Dendritic cell treated with granulocyte-macrophage colony-stimulating factor and Interleukin-4, amounts not matched to agents 40 ng/mL and 50 ng/mL, for 4 days (primary cell): ENCODE results near the gene TAGAP.
A peak's percentile ranks its signal among the peaks of the same experiment; 100 is the strongest.

Experiments used
- H3K27ac Mint-ChIP-seq: one replicate; pipeline ENCODE4 v1.8.0; 2022; ENCODE audit warnings: mild to moderate bottlenecking, mixed read lengths
- H3K27me3 Mint-ChIP-seq: one replicate; pipeline ENCODE4 v1.8.0; 2022; ENCODE audit warnings: mild to moderate bottlenecking, mixed read lengths
- H3K36me3 Mint-ChIP-seq: one replicate; pipeline ENCODE4 v1.8.0; 2022; ENCODE audit warnings: low read depth, mixed read lengths
- H3K4me1 Mint-ChIP-seq: one replicate; pipeline ENCODE4 v1.8.0; 2022; ENCODE audit warnings: low read depth, mixed read lengths
- H3K4me3 Mint-ChIP-seq: one replicate; pipeline ENCODE4 v1.8.0; 2022; ENCODE audit warnings: mild to moderate bottlenecking, moderate library complexity, mixed read lengths
- H3K9me3 Mint-ChIP-seq: one replicate; pipeline ENCODE4 v1.8.0; 2022; ENCODE audit warnings: mixed read lengths
- intact Hi-C: fragments of 100-400 bp; cut with micrococcal nuclease; formaldehyde crosslinking; loops from one replicate; pipeline ENCODE4 v1.15.0; 2022

The TAGAP gene

DNA sequence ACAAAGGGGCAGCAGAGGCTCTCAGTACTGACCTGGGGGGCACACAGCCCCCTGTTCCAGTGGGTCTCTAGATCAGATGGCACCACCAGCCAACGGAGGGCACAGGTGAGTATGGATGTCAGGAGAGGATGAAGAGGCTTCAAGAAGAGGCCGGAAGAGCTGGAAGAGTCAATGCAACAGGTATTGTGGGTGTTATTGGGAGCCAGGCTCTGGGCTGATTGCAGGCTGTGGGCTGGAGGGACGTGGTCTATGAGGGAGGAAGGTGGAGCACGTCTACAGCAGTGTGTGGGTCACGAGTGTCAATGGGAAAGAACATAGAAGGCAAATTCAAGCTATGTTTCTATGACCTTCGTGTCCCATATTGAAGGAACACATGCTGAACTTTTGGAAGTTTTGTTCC, 18.8 kb upstream of the TAGAP start:
- Mint-ChIP-seq H3K27ac (peak overlapping the region; percentile 71), H3K36me3 (peaks cover 5% of the 10 kb centered on the region), H3K27me3 (peaks cover 4% of the 10 kb centered on the region), H3K9me3 (no peaks in the 10 kb centered on the region), H3K4me3 (peak overlapping the region; percentile 45), H3K4me1 (peaks cover 58% of the 10 kb centered on the region)
- intact Hi-C loops: loop anchor here (2.0 kb wide), 1 partner anchor 19 kb away; the partner anchor contains the start of gene TAGAP

DNA sequence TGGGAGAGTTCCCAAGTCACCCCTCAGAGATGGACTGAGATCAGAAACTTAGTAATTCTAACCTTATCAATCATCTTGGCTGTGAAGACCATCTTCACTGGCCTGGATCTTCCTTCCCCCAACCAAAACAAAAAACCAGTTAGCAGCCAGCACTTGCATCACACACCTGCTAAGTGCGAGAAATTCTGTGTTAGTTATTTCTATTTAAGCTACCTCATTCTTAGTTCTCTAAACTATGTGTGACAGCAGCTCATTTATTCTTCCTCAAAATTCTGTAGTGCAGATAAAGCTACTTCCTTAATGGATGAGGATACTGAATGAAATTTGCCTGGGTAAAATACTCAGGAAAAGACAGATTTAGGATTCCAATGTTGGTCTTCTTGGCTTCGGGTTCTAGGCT, 18.2 kb upstream of the TAGAP start:
- Mint-ChIP-seq H3K27me3 (peaks cover 4% of the 10 kb centered on the region), H3K36me3 (peaks cover 5% of the 10 kb centered on the region), H3K27ac (peak overlapping the region; percentile 71), H3K9me3 (no peaks in the 10 kb centered on the region), H3K4me1 (peaks cover 58% of the 10 kb centered on the region), H3K4me3 (no peak overlapping the region)
- intact Hi-C loops: loop anchor here (2.0 kb wide), 1 partner anchor 18 kb away; the partner anchor contains the start of gene TAGAP

DNA sequence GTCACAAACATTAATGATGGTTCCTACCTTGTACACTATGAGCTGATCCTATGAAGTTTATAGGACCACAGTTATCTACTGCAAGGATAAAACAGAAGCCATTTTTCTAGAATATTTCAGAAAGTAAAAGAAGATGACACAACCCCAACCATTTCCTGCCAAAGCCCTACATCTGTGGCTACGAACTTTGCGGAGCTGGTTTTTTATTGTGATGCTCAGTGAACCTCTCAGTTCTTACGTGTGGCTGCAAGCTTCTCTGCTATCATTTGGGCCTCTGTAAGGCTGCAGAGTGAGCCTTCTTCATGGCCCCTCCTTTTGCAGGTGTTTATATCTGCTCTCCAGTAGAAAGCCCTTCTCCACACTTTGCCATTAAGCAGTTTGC, 17.8 kb upstream of the TAGAP start:
- Mint-ChIP-seq H3K27me3 (peaks cover 4% of the 10 kb centered on the region), H3K4me1 (peaks cover 62% of the 10 kb centered on the region), H3K9me3 (no peaks in the 10 kb centered on the region), H3K27ac (peak overlapping the region; percentile 71), H3K36me3 (peaks cover 5% of the 10 kb centered on the region), H3K4me3 (no peak overlapping the region)
- intact Hi-C loops: loop anchor here (2.0 kb wide), 1 partner anchor 18 kb away; the partner anchor contains the start of gene TAGAP

DNA sequence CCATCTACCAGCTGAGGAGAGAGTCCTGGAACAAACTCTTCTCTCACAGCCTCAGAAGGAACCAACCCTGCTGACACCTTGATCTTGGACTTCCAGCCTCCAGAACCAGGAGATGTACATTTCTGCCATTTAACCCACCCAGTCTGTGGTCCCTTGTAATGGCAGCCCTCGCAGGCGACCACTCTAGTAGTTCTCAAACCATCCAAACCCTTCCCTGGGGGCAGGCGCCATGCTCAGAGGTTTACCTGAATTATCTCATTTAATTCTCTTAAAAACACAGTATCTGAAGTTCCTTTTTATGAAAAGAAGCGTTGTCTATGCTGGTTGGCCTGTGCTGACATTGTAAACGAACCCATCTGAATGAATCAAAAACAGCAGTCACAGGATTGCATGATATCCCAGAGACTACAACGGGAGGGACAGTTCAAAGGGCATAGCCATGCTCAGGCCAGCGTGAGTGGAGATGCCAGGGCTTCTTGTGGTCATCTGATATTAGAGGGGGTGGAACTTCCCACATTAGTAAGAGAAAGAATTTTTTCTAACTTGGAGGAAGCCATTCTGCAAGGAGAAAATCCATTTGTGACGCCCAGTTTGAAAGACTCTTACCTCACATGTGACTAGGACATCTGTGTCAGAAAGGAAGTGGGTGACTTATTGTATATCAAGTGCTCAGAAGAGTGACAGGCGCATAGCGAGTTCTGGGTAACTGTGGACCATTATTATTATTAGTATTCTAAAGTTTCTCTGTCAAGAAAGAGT, 17.2 kb upstream of the TAGAP start:
- Mint-ChIP-seq H3K4me3 (no peak overlapping the region), H3K27me3 (peaks cover 4% of the 10 kb centered on the region), H3K27ac (peak overlapping the region; percentile 71), H3K36me3 (peaks cover 5% of the 10 kb centered on the region), H3K4me1 (peaks cover 68% of the 10 kb centered on the region), H3K9me3 (no peaks in the 10 kb centered on the region)
- intact Hi-C loops: loop anchor here (2.0 kb wide), 1 partner anchor 17 kb away; the partner anchor contains the start of gene TAGAP

DNA sequence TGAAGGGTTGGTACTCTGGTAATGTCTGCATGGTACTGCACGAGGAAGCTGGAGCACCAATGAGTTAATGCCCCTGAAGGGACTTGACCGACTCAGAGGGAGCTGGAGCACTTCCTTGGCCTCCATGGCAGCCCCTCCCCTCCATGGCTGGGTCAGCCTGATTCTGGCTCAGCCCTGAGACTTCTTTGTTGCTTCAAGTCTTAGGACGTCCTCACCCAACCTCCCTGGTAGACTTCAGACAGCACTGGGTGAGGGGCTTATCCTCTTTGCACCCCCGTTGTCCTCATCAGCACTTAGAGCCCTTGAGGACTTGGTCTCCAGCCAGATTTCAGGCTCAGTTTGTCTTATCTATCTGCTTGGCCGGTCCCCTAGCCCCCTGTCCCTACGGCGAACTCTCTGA, 16.4 kb upstream of the TAGAP start:
- Mint-ChIP-seq H3K27me3 (peaks cover 4% of the 10 kb centered on the region), H3K9me3 (no peaks in the 10 kb centered on the region), H3K27ac (peak overlapping the region; percentile 71), H3K4me1 (peaks cover 76% of the 10 kb centered on the region), H3K36me3 (peaks cover 5% of the 10 kb centered on the region), H3K4me3 (no peak overlapping the region)
- intact Hi-C loops: no loop called here

DNA sequence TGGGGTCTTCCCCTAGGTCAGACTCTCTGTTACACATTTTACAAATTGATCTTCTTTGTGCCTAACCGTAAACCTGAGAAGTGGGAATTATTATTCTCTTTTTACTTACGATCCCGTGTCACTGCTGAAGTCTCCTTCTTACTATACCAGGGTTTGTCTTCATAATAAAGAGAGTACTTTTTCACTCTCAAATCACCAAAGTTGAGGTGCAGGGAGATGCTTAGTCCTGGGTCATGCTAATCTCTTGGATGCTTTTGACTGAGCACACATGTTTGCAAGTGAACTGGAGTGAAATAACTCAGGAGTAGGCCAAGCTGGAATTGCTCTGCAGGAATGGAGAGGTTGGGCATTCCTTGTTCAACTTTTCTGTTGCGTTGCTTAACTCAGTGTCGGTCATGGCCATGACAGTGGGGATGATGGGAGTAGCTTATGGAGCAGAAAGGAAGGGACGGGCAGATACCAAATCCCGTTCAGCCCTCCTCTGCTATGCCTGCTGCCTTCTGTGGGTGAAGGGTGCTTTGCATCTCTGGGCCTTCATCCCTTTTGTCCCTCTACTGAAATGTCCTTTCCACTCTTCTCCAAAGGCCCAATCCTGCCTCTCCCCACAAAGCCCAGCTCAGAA, 15.2 kb upstream of the TAGAP start:
- Mint-ChIP-seq H3K4me1 (peaks cover 84% of the 10 kb centered on the region), H3K4me3 (no peak overlapping the region), H3K27ac (peak overlapping the region; percentile 19), H3K9me3 (no peaks in the 10 kb centered on the region), H3K27me3 (peaks cover 2% of the 10 kb centered on the region), H3K36me3 (peaks cover 5% of the 10 kb centered on the region)
- intact Hi-C loops: no loop called here

DNA sequence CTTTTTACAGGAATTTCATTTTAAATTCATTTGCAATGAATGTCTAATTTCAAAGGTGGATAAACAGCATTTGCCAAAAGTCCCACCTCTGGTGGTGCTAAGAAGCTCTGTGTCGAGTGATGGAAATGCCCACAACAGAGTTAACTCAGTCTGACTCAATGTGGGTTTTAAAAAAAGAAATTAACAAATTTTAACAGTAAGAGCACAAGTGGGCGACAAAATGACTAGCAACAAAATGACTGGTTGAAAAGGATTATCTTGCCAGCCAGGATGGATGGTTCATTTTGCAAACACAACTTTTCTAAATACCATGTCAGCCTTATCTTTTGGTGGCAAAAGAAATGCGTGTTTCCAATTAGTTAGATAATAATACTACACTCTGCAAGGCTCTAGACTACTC, 14.3 kb upstream of the TAGAP start:
- intact Hi-C loops: no loop called here
- Mint-ChIP-seq H3K4me3 (no peak overlapping the region), H3K9me3 (no peaks in the 10 kb centered on the region), H3K27me3 (no peaks in the 10 kb centered on the region), H3K4me1 (peaks cover 80% of the 10 kb centered on the region), H3K27ac (no peak overlapping the region), H3K36me3 (peaks cover 5% of the 10 kb centered on the region)

DNA sequence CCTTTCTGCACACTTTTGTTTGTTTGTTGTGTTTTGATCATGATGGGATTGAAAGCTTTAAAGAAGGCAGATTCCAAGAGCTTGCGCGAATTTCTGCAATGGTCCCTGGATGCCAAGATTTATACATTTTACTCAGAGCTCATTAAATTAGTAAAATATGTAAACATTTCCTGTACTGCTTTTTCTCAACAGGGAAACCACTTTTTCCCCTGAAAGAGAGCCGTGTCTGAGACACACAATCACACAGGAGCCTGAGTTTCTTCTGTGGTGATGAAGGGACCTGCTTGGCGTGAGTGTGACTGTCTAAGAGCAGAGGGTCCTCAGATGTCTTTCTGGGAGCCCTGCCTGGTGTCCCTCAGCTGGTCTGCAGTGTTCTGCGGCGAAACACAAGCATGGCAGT, 12.1 kb upstream of the TAGAP start:
- no peaks in the 10 kb centered on the region for H3K36me3 Mint-ChIP-seq
- no peaks in the 10 kb centered on the region for H3K9me3 Mint-ChIP-seq
- no peak overlapping the region for H3K4me3 Mint-ChIP-seq
- peaks cover 75% of the 10 kb centered on the region for H3K4me1 Mint-ChIP-seq
- intact Hi-C loops: no loop called here
- H3K27me3 Mint-ChIP-seq: no peaks in the 10 kb centered on the region
- peak overlapping the region; percentile 81 for H3K27ac Mint-ChIP-seq

DNA sequence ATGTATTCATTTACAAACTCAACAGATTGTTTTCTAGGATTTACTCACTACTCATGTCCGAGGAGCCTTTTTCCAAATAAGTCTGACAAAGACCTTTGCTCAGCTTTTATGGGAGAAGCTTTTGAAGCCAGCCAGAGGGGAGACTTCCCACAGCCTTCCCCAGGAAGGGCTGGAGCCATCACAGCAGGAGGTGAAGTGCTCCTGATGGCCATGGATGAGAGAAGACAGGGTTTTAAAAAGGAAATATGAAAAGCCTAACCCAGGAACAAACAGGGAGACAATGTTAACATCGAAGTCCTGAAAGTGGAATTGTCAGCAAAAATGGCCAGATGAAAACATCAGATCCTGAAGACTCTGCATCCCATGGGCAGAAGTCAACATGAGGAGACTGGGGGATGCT, 11.6 kb upstream of the TAGAP start:
- Mint-ChIP-seq H3K27me3 (no peaks in the 10 kb centered on the region), H3K36me3 (no peaks in the 10 kb centered on the region), H3K4me3 (peak overlapping the region; percentile 68), H3K4me1 (peaks cover 70% of the 10 kb centered on the region), H3K9me3 (no peaks in the 10 kb centered on the region), H3K27ac (peak overlapping the region; percentile 81)
- intact Hi-C loops: no loop called here

DNA sequence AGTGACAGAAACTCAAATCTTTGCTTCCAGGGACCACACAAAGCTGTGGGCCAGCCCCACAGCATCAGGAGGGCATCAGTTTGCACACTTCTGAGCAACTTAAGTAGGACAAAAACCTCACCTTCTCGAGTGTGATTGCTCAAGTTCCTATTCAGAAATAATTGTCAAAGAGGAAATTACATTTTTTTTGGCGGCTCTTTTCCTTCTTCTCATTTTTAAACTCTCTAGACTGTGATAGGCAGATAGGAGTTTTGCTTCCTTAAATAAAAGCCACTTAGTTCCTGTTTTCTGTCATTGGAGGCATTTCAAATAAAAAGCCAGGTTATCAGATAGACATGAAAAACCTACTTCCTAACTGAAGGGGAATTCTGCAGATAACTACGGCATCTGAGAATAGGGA, 11.2 kb upstream of the TAGAP start:
- Mint-ChIP-seq H3K27ac (peak overlapping the region; percentile 81), H3K4me3 (peak overlapping the region; percentile 23), H3K27me3 (no peaks in the 10 kb centered on the region), H3K4me1 (peaks cover 66% of the 10 kb centered on the region), H3K36me3 (no peaks in the 10 kb centered on the region), H3K9me3 (no peaks in the 10 kb centered on the region)
- intact Hi-C loops: no loop called here

DNA sequence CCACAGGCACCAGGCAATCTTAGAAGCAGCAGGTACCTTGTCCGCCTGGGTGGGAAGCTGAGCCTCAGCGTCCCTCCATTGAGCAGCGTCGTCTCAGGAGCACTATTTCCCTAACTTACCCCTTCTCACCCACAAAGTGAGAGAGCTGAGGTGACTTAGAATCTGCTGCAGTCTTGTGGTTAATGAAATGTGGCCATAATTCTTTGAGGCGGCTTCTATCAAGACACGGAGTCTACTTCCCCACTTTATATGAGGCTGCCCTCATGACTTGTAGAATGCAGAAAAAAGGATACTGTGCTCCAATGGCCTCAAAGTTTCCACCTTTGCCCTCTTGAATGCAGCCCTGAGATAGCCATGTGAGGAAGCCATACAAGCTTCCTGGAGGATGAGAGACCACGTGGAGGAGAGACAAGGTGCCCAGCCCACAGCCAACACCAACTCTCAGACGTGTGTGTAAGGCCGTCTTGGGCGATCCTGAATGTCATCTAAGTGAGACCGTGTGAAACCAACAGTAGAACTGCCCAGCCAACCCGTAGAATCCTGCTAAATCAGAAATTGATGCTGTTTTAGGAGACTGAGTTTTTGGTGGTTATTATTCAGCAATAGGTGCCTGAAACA, 9.1 kb upstream of the TAGAP start:
- no peaks in the 10 kb centered on the region for H3K27me3 Mint-ChIP-seq
- H3K36me3 Mint-ChIP-seq: no peaks in the 10 kb centered on the region
- H3K4me1 Mint-ChIP-seq: peaks cover 56% of the 10 kb centered on the region
- no peak overlapping the region for H3K4me3 Mint-ChIP-seq
- H3K27ac Mint-ChIP-seq: peak overlapping the region; percentile 37
- intact Hi-C loops: loop anchor here (1.0 kb wide), 1 partner anchor 9 kb away; no protein-coding TSS in a partner anchor
- H3K9me3 Mint-ChIP-seq: no peaks in the 10 kb centered on the region

DNA sequence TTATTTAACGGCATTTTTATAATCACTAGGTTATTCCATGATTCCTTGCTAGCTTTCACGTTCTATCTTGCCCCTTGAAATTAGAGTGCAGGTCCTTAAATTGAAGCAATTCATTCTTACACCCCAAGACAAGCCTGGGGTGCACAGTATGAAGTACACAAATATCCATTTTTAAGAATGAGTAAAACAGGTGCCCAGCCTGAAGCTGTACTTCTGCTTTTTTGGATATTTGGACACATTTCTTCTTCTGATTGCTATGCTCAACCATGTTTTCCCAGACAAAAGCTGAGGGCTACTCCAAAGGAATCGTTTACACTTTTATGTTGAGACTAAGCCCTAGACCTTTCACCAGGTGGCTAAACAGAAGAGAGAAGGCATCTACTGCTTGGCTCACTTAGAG, 7.9 kb upstream of the TAGAP start:
- intact Hi-C loops: no loop called here
- Mint-ChIP-seq H3K9me3 (no peaks in the 10 kb centered on the region), H3K27me3 (no peaks in the 10 kb centered on the region), H3K4me3 (no peak overlapping the region), H3K27ac (no peak overlapping the region), H3K4me1 (peaks cover 49% of the 10 kb centered on the region), H3K36me3 (no peaks in the 10 kb centered on the region)

DNA sequence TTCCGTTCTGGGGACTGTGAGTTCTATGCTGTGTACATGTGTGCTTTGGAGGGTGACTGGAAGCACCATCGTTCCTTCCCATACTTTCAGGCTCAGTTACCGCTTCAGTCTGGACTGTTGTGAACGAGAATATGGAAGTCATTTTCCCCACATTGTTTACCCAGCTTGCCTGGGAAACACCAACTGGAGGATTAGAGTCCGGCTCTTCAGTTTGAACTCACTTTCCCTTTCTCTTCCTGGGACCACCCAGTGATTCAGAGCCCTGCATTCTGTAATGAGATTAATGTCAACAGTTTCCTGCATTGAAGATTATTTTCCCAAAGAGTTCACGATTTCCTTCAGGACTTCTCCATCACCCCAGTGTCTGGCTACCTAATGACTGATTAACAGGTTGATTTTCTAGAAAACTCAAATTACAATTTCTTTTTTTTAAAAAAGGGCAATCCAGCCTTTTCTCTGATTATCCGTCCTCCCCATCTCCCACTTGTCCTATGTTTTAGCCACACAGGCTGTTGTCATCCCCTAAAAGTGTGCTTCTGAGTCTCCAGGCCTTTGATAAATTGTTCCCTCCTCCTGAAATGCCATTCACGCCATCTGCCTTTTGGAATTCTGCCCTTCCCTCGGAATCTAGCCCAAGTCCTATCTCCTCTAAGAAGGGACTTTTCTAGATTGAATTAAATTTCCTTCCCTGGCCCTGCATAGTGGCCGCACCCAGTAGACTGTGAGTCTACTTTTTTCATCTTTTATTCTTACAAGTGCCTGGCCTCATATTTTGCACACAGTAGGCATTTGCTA, 3.3 kb upstream of the TAGAP start:
- Mint-ChIP-seq H3K27me3 (no peaks in the 10 kb centered on the region), H3K9me3 (no peaks in the 10 kb centered on the region), H3K36me3 (peaks cover 18% of the 10 kb centered on the region), H3K27ac (no peak overlapping the region), H3K4me3 (no peak overlapping the region), H3K4me1 (peaks cover 20% of the 10 kb centered on the region)
- intact Hi-C loops: no loop called here
